Nucleus accumbens (tissue), 56 donors: ENCODE measurements around the gene CHST9.

Experiments used
- DNase-seq, 56 donors: peaks; one replicate each; lab custom pipeline; 2025; lab: John Stamatoyannopoulos, UW

CHST9 gene

DNA sequence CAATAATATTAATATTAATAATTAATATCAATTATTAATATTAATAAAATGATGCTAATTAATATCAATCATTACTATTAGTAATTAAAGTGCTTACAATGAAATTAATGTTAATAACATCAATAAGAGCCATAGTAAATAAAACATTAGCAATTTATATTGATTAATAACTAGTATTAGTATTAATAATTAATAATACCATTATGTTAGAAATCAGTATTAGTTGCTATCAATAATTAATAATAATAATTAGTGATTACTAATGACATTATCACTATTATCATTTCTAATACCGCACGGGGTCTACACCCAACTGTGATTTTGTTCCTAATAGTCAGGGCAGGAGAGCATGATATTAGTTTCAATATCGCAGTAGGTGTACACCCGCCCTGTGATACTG, 296.8 kb downstream of the CHST9 start:
- DNase-seq: no peak

- DNase-seq: no peak
These were observed 310.0 kb downstream of the CHST9 start for GRCh38 chr18:26875040-26875654.

- DNase-seq: no peak
These were observed 310.8 kb downstream of the CHST9 start for GRCh38 chr18:26874283-26874682.

GRCh38 chr18:26869640-26870039, 315.5 kb downstream of the CHST9 start:
- DNase-seq: no peak

GRCh38 chr18:26868968-26869586, 316.0 kb downstream of the CHST9 start:
- DNase-seq: no peak

- DNase-seq: peak in 33 of 56 donors; percentile 4 to 80 (median 26)
These were observed 317.6 kb downstream of the CHST9 start for GRCh38 chr18:26867471-26867870.

- peak in 15 of 56 donors; percentile 2 to 40 (median 9) for DNase-seq
These were observed 319.6 kb downstream of the CHST9 start, which contains the start of gene AQP4 for GRCh38 chr18:26865557-26865956. Gene AQP4 (minus strand): TSS chr18:26865707. CDS start chr18:26865689, 18 bp downstream.

DNA sequence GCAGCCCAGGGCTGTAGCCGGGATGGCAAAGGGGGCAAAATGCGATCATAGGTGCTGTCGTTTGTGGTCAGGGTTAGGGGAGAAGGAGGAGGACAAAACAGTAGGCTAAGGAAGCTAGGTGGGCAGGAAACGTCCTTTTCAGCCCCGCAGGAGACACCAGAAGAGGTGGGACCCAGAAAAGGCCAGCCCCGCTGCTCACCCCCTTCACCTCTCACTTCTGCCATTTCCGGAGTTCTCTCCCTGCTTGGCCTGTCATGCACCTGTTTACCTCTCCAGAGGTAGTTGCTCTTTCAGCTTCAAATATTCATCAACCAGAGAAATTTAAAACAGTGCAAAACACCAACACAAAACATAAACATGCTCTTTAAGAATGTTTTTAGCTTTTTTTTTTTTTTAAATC, 320.4 kb downstream of the CHST9 start:
- no peak for DNase-seq

- peak in 17 of 56 donors; percentile 5 to 50 (median 20) for DNase-seq
These were observed 321.1 kb downstream of the CHST9 start for GRCh38 chr18:26863921-26864497.

DNA sequence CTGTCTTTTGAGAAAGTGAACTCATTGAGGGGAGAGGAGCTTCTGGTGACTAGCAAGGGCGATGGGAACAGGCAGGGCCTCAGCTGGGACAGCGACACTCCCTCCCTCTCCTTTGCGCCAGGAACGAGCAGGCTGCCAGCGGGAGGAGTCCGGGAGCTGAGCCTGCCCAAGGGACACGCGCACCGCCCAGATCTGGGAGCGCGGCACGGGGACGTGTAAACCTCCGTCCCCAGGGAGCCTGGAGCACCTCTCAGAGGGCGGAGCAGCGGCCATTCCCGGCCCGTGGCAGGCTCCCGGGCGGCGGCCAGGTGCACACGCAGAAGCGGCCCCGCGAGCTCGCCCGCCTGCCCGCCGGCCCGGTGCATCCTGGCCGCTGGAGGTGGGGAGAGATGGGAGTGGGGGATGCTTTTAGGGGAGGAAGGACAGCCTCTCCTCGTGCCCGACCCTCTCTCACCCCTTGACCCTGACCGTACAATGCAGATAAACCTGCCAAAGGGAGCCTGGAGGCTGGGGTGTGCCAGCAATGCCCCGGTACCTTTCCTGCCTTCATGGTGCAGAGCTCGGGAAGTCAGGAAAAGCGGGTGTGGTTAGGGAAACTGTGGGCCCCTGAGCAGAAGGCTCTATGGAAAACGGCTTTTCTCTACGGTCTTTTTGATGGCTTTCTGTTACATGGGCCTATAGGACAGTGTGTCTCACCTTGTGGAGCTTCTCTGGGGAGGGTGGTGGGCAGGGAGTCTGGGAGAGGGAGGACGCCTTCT, 321.8 kb downstream of the CHST9 start:
- DNase-seq: peak in 53 of 56 donors; percentile 7 to 87 (median 60)

- no peak for DNase-seq
These were observed 323.0 kb downstream of the CHST9 start for GRCh38 chr18:26862084-26862483.
